ENCODE results near the gene XPA.

Gene XPA

DNA sequence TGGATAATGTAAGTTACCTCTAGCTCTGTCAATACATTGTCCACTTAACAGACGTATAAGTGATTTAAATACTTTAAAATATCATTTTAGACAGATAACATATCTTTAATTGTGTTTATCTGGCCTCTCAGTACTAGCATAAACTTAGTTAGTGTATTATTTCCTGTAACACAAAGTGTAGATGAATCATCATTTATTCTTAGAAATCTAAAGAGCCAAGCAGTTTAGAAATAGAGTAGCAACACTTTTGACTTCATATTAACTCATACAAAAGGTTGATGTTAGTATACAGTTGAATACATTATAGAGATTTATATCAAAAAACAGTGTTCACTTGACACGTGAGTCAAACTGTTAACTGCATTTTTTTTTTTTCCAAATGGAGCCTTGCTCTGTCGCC lies 45.5 kb downstream of the XPA start:
- no peak for DNase-seq

DNA sequence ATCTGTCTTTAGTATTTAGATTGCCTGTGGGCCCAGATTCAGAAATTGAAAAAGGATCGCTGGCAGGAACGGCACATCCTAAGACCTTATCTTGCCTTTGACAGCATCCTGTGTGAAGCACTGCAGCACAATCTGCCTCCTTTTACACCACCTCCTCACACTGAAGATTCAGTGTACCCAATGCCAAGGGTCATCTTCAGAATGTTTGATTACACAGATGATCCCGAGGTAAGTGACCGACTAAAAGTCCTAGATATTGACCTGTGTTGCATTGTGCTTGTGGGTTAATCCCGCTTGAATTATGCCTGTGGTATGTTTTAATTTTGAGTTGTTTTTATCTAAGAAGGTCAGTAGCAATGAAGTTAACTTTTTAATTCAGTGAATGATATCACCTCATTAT lies 49.1 kb downstream of the XPA start:
- no peak for DNase-seq

DNA sequence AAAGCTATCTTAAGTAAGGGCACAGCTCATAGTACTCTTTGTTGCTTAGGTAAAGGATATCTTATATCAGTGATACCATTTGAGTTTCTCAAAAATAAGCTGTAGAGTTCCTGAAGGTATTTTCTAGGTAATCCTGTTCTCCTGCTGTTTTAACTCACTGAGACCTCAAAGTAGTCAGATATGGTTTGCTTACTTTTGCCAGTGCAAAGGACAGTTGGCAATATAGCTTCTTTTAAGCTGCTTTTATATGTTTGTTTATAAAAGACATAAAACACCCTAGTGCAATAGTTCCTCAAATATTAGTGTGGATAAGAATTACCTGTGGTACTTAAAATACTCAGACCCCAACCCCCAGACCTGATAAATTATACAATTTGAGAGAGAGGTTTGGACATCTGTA lies 51.4 kb downstream of the XPA start:
- DNase-seq: no peak

DNA sequence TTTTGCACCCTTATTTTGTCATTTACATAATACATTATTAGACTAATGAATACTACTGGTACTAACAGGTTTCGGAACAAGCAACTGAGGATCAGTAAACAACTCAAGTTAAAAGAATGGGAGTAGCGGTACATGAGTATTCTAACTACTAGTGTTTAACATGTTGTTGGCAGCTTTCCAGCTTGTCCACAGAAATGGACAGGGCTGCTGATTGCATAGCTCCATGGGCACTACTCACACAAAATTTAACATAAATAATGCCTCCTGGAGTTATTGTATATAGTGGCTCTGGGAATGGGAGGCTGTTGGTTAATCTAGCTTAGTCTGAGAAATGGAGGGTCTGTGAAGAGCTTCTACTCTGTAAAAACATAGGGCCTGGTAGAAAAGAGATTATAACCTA lies 56.8 kb downstream of the XPA start:
- DNase-seq: no peak

DNA sequence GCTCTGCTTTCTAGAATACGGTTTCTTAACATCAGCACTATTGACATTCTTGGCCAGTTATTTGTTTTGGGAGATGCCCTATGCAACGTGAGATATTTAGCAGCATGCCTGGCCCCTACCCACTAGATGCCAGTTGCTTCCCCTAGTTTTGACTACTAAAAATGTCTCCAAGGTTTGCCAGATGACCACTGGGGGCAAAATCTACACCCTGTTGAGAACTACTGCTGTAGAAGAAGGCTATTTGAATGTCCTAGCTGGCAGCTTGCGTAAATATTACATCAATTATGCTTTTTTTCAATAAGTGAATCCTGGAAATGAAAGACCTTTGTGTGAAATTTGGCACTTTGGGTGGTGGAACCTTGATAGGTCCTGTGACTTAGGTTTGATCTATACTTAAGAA lies 58.5 kb downstream of the XPA start:
- DNase-seq: peak in 1 of 2 donors; percentile 9

DNA sequence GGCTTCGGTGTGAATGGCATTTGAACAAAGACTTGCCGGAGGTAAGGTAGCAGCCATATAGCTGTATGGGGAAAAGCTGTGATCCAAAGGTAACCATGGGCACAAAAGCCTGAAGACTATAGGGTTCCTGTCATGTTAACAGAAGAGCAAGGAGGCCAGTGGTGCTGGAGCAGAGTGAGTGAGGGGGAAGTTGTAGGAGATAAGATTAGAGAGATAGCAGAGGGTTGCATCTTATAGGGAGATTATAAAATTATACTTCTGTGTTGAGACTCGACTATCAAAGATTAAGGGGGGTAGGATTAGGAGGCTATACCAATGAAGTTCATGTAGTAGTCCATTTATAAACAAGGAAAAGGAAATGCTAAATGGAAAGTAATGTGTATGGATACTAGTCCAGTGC lies 60.2 kb downstream of the XPA start:
- no peak for DNase-seq

DNA sequence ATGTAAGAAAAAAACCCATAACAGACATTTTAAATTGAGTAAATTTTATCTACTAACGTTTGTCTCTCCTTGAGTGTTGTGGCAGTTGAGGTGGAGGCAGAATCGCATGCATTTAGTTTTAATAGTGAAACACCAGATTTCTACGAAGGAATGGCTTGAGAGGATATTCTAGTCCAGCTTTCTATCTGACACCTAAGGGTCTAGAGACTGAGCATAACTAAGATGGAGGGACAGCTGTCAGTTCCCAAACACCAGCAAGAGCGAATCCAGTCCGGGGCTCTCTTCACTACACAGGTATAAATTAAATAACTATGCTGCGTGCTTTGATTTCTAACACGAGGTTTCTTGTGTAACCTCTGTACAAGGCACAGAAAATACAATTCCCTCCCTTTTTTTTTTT lies 62.1 kb downstream of the XPA start:
- DNase-seq: no peak

DNA sequence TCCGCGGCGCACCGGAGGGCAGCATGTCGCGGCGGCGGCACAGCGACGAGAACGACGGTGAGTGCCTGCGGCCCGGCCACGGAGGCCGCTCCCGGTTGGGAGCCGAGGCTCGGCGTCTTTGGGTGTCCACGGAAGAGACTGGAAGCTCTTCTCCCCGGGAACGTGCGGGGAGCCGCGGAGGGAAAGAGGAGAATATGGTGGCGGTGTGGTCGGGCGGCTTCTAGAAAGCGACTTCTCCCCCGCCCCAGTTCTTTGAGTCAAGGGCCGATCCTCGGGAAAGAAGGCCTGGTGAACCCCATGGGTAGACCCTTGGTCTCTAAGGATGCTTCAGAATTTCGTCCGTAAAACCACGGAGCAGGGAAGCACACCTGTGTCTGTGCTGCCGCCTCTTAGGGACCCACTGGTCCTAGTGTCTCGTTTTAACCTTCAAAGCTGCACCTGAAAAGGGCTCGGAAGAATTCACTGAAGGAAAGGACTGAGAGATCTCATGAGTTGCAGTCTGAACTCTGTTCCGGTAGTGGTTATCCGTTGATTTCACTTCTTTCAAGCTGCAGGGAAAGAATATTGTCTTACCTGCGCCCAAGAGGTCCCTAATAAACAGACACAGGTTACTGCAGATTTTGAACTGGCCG lies 63.2 kb downstream of the XPA start:
- DNase-seq: peak in 1 of 2 donors; percentile 33

DNA sequence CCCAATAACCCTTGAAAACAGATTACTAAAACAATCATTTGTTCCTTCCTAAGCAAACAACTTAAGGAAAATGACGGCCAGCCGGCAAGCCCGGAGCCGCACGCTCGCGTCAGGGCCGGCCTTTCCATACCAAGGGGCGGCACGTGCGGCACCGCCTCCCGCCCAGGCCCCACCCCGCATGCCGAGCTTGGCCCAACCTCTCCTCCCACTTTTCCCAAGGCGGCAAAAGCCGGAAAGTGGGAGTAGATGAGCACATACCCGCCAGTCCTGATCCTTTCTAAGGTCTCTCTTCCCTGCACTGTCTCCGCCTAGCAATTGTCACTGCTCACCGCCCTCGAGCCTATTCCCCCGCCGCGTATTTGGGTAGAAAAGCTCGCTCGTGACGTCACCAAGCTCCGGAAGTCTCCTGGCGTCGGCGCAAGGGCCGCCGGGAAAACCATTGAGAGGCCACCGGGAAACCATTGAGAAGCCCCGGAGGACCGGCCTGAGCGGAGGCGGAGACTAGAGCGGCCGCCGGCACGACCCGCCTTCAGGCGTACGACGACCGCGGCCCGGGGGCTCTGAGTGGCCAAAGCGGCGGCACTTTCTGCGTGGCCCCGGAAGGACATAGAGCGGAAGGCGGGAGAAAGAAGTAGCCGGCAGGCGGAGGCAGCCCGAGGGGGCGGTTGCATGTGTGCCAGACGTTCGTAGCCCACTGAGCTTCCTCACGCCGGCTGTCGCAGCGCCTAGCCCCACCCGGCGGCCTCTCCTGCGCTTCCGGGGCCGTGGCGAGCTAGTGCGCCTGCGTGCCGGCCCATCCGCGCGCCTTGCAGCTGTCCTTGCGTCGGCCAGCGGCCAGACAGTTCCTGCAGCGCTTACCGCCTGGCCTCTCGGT lies 63.9 kb downstream of the XPA start, which contains the start of the genes NCBP1 and TSTD2:
NCBP1 (plus strand) TSS at position 837 of the 874 bp plus-strand sequence. CDS start 61 bp downstream, outside the sequence.
TSTD2 (minus strand) TSS at position 384 of the 874 bp plus-strand sequence. CDS start 5,806 bp downstream, outside the sequence.
- DNase-seq: peak; percentile 96 to 98

DNA sequence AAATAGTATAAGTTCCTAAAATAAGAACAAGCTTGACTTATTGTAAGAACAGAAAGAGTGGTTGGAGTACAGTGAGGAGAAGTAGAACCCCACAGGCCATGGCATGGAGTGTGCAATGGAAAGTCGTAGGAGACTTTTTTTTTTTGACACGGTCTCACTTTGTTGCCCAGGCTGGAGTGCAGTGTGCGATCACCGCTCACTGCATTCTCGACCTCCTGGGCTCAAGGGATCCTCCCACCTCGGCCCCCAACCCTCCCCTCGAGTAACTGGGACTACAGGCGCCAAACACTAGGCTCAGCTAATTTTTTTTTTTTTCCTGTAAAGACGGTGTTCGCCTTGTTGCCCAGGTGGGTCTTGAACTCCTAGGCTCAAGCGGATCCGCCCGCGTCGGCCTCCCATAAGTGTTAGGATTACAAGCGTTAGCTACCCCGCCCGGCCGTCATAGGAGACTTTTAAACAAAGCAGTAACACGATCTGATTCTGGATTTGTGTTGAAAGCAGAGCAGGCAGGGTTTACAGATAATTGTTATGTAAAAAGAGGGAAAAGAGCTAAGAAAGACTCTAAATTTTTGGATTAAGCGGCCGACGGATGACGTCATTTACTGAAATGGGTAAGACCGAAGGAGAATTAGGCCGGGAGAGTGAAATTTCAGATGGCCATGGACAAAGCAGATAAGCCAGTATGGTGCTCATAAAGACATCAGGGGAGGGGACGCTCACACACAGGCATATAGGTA lies 64.7 kb downstream of the XPA start:
- no peak for DNase-seq

DNA sequence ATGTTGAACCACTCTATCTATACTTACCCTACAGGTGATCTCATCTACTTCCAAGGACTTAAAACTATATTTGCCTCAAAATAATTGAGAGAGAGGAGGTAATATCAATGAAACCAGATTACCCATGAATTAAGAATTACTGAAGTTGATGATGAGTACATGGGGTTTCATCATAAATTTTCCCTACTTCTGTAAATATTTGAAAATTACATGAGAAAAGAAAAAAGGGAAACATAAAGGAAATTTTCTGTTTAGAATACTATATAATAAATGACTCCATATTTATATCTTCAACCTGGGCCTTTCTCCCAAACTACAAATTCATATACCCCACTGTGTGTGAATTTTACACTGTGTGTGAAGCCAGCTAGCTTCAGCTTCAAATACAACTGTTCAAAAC lies 66.5 kb downstream of the XPA start:
- DNase-seq: no peak

DNA sequence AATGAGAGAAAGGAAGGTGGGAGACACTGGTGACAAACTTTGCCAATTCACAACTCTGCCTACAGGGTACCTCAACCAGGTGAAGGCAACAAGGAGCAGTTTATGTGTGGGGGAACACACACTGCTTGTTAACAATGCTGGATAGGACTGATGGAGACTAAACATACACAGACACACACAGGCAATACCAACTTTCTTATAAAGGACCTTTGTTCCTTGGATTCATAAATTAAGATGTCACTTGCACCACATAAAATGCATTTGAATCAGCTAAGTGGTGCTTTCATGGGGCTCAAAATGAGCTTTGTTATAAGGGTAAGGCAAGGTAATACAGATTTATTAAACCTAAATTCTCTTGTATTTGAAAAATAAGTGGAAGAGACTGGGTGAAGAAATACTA lies 68.0 kb downstream of the XPA start:
- DNase-seq: no peak

DNA sequence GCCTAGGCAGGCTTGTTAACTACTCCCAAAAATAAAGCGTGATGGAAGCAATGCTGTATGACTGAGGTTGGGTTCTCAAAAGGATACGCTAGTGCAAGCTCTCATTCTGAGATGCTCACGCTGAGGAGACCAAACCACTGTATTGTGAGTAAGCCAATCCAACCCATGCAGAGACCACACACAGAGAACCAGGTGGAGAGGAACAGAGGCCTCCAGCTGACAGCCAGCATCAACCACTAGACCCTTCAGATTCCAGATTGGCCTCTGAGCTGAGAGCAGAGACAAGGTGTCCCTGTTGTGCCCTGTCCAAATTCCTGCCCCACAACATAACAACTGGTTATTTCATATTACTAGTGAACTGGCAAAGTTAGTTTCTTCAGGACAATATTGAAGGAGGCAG lies 68.5 kb downstream of the XPA start:
- DNase-seq: no peak

DNA sequence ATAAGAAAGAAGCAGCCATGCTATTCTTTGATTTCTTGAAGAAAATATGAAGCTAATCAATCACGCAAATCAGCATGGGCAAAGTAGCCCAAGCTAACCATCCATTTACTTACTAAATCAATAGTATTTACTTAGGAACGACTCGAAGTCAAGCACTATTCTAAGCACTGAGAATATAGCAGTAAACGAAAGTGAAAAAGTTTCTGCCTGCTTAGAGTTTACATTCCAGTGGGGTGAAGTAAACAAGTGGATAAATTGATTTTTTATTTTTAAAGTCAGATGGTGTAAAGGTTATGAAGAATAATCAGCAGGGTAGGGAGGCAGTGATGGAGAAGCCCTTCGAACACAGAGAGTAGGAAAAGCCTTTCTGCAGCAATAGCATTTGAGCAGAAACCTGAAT lies 69.5 kb downstream of the XPA start:
- DNase-seq: no peak

DNA sequence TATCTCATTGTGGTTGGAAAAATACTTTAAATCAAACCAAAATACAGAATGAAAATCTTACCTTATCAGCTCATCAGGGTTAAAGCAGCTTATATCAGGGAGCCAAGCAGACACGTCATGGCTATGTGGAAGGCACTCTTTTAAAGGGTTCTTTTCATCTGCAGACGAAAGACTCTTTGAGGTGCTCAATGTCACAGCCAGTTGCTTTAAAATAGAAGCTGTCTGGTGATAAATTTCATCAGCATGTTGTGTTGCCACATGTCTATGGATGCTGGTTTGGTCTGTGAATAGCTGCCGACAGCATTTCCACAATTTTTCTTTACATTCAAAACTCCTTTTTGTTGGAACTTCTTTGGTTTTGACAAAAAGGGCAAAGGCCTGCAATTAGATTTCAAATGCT lies 71.5 kb downstream of the XPA start:
- no peak for DNase-seq

Data from CD4-positive, alpha-beta T cell treated with Interferon alpha-2 for 1 hour (primary cell).